ENCODE measurements around the gene MTA3.
"Not testable (repeated sequence)": the region's sequence is repeated elsewhere in the genome, so short reads cannot be mapped to it uniquely, and the experiment has no call there.

MTA3 gene

DNA sequence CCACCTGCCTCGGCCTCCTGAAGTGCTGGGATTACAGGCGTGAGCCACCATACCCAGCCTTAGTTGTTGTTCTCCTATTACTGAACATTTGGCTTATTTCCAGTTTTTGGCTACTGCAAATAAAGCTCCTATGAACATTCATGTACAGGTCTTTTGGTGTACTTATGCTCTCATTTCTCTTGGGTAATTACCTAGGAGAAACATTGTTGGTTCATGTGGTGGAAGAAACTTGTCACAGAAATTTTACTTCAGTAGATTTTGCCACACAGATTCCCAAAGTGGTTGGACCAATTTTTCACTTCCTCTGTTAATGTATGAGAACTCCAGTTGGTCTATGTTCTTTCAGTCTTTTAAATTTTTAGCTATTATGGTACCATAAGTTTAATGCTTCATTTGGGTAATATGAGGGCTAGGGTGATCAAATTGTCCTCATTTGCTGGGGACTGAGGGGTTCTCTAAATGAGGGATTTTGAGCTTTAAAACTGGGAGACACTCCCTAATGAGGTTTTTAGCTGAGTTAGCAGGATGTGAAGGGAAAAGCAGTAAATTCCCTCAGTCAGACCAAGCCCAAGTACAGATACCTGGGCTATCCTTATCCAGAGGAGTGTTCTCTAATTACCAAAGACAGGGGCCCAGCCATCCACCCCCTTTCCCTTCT is 33.9 kb downstream of the MTA3 start:
- no peak overlapping the region for H3K4me3 ChIP-seq (ENCODE audit: low read depth, low read length, poor library complexity, severe bottlenecking)
- no peaks in the 10 kb centered on the region for H3K9me3 ChIP-seq (ENCODE audit: low read length)
- peaks cover 31% of the 10 kb centered on the region for H3K4me1 ChIP-seq (ENCODE audit: insufficient read depth, low read length, severe bottlenecking)
- no peak overlapping the region for H3K9ac ChIP-seq (ENCODE audit: low read length)
- H2AFZ ChIP-seq (ENCODE audit: low read length): no peak overlapping the region
- H3K36me3 ChIP-seq (ENCODE audit: insufficient read depth, low read length): peaks cover 39% of the 10 kb centered on the region
- no peaks in the 10 kb centered on the region for H3K9me2 ChIP-seq (ENCODE audit: low read depth, low read length)
- no peaks in the 10 kb centered on the region for H4K20me1 ChIP-seq (ENCODE audit: insufficient read depth, low read length)
- no peak overlapping the region for H3K4me2 ChIP-seq (ENCODE audit: low read length)
- no peak overlapping the region for H3K27ac ChIP-seq (ENCODE audit: low read depth, low read length, poor library complexity, severe bottlenecking)
- H3K79me2 ChIP-seq (ENCODE audit: insufficient read depth, low read length): peaks cover 67% of the 10 kb centered on the region
- no peaks in the 10 kb centered on the region for H3K27me3 ChIP-seq (ENCODE audit: insufficient read depth, low read length)
- TF ChIP-seq EZH2 (IDR thresholded peaks at IDR 0.05; ENCODE audit: borderline replicate concordance, low read length): no peak
- TF ChIP-seq CTCF (IDR thresholded peaks at IDR 0.05; ENCODE audit: low read length): no peak
- 0 out of 2 replicates have a peak, but pooled peaks cover 4% of the 10 kb centered on the region for H3F3A ChIP-seq (ENCODE audit: insufficient read depth, low read length)

DNA sequence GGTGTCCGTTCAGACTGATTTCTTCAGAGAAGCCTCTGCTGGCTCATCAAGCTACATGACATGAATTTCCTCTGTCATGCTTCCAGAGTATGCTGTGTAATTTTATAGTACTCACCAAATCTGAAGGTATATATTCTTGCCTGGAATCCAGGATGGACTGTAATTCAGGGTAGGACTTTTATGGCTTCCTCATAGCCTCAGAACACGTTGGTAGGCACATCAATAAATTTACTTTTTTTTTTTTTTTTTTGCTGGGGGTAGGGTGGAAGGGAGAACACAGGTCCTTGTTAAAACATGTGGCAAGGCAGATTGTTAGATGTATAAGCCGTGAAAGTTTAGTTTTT is 34.4 kb downstream of the MTA3 start:
- TF ChIP-seq EZH2 (IDR thresholded peaks at IDR 0.05; ENCODE audit: borderline replicate concordance, low read length) (no peak), CTCF (IDR thresholded peaks at IDR 0.05; ENCODE audit: low read length) (no peak)
- no peak overlapping the region for H3K4me2 ChIP-seq (ENCODE audit: low read length)
- H3K9me2 ChIP-seq (ENCODE audit: low read depth, low read length): no peaks in the 10 kb centered on the region
- H3K36me3 ChIP-seq (ENCODE audit: insufficient read depth, low read length): peaks cover 42% of the 10 kb centered on the region
- H3K4me3 ChIP-seq (ENCODE audit: low read depth, low read length, poor library complexity, severe bottlenecking): no peak overlapping the region
- H4K20me1 ChIP-seq (ENCODE audit: insufficient read depth, low read length): no peaks in the 10 kb centered on the region
- peaks cover 28% of the 10 kb centered on the region for H3K4me1 ChIP-seq (ENCODE audit: insufficient read depth, low read length, severe bottlenecking)
- H3K9ac ChIP-seq (ENCODE audit: low read length): no peak overlapping the region
- 0 out of 2 replicates have a peak, but pooled peaks cover 4% of the 10 kb centered on the region for H3F3A ChIP-seq (ENCODE audit: insufficient read depth, low read length)
- H2AFZ ChIP-seq (ENCODE audit: low read length): no peak overlapping the region
- H3K79me2 ChIP-seq (ENCODE audit: insufficient read depth, low read length): peaks cover 69% of the 10 kb centered on the region
- H3K27ac ChIP-seq (ENCODE audit: low read depth, low read length, poor library complexity, severe bottlenecking): no peak overlapping the region
- no peaks in the 10 kb centered on the region for H3K27me3 ChIP-seq (ENCODE audit: insufficient read depth, low read length)
- no peaks in the 10 kb centered on the region for H3K9me3 ChIP-seq (ENCODE audit: low read length)

- not testable (repeated sequence) for H3K9me3 ChIP-seq (ENCODE audit: low read length); H3F3A ChIP-seq (ENCODE audit: insufficient read depth, low read length); H3K4me3 ChIP-seq (ENCODE audit: low read depth, low read length, poor library complexity, severe bottlenecking); H2AFZ ChIP-seq (ENCODE audit: low read length); H3K9me2 ChIP-seq (ENCODE audit: low read depth, low read length); H4K20me1 ChIP-seq (ENCODE audit: insufficient read depth, low read length); H3K9ac ChIP-seq (ENCODE audit: low read length); H3K27me3 ChIP-seq (ENCODE audit: insufficient read depth, low read length); H3K27ac ChIP-seq (ENCODE audit: low read depth, low read length, poor library complexity, severe bottlenecking); H3K4me2 ChIP-seq (ENCODE audit: low read length)
- H3K36me3 ChIP-seq (ENCODE audit: insufficient read depth, low read length): peaks cover 57% of the 10 kb centered on the region
- peaks cover 12% of the 10 kb centered on the region for H3K4me1 ChIP-seq (ENCODE audit: insufficient read depth, low read length, severe bottlenecking)
- peaks cover 61% of the 10 kb centered on the region for H3K79me2 ChIP-seq (ENCODE audit: insufficient read depth, low read length)
These were observed 36.0 kb downstream of the MTA3 start for GRCh38 chr2:42604341-42604867.

DNA sequence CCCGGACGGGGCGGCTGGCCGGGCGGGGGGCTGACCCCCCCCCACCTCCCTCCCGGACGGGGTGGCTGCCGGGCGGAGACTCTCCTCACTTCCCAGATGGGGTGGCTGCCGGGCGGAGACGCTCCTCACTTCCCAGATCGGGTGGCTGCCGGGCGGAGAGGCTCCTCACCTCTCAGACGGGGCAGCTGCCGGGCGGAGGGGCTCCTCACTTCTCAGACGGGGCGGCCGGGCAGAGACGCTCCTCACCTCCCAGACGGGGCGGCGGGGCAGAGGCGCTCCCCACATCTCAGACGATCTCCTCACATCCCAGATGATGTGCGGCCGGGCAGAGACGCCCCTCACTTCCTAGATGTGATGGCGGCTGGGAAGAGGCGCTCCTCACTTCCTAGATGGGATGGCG is 37.7 kb downstream of the MTA3 start:
- H4K20me1 ChIP-seq (ENCODE audit: insufficient read depth, low read length); H3K4me1 ChIP-seq (ENCODE audit: insufficient read depth, low read length, severe bottlenecking); H3K27me3 ChIP-seq (ENCODE audit: insufficient read depth, low read length); H3K9me2 ChIP-seq (ENCODE audit: low read depth, low read length); H3K27ac ChIP-seq (ENCODE audit: low read depth, low read length, poor library complexity, severe bottlenecking); H2AFZ ChIP-seq (ENCODE audit: low read length); H3K9me3 ChIP-seq (ENCODE audit: low read length); H3F3A ChIP-seq (ENCODE audit: insufficient read depth, low read length); H3K4me3 ChIP-seq (ENCODE audit: low read depth, low read length, poor library complexity, severe bottlenecking); H3K4me2 ChIP-seq (ENCODE audit: low read length); H3K9ac ChIP-seq (ENCODE audit: low read length): not testable (repeated sequence)
- H3K36me3 ChIP-seq (ENCODE audit: insufficient read depth, low read length): peaks cover 65% of the 10 kb centered on the region
- H3K79me2 ChIP-seq (ENCODE audit: insufficient read depth, low read length): peaks cover 44% of the 10 kb centered on the region

Data from OCI-LY1 (cell line).